HFFc6 (cell line): ENCODE results near the gene ZMYND19. TPM values are rescaled to one million over a fixed set of nuclear protein-coding genes. Genes with fewer than 3 reads are reported as not detected.
"Not testable (repeated sequence)": the region's sequence is repeated elsewhere in the genome, so short reads cannot be mapped to it uniquely, and the experiment has no call there.

Experiments
- DNase-seq: peaks from one replicate; pipeline ENCODE4 v3.0.0-alpha.2; 2018
- H3K27ac Mint-ChIP-seq: 2 replicates; pipeline ENCODE4 v1.8.0; 2020; ENCODE audit warnings: mild to moderate bottlenecking, mixed read lengths
- H3K27me3 Mint-ChIP-seq: 2 replicates; pipeline ENCODE4 v1.8.0; 2021; ENCODE audit warnings: mild to moderate bottlenecking, moderate library complexity, mixed read lengths; ENCODE audit not compliant: insufficient read depth
- H3K36me3 Mint-ChIP-seq: 2 replicates; pipeline ENCODE4 v1.8.0; 2021; ENCODE audit warnings: low read depth, mixed read lengths
- H3K4me1 Mint-ChIP-seq: 2 replicates; pipeline ENCODE4 v1.8.0; 2020; ENCODE audit warnings: low read depth, mixed read lengths
- H3K4me3 Mint-ChIP-seq: 2 replicates; pipeline ENCODE4 v1.8.0; 2020; ENCODE audit warnings: mild to moderate bottlenecking, moderate library complexity, mixed read lengths
- H3K9me3 Mint-ChIP-seq: 2 replicates; pipeline ENCODE4 v1.8.0; 2020; ENCODE audit warnings: mild to moderate bottlenecking, mixed read lengths
- total RNA-seq, 6 experiments: library from RNA; stranded (reverse); fragmentation: NEBNext Ultra II Directional; extraction: Animal tissue kit (Norgen Biotek cat#: 25700); gene quantifications; 2 replicates in 1 of 6; 3 replicates in 5 of 6; pipeline ENCODE4 v1.2.3, GENCODE V29; 2021
- TF ChIP-seq, protein P1 (sequence below): fragments of 200-600 bp; sonication (generic); IDR thresholded peaks from 2 replicates; pipeline ENCODE4 v1.5.0; 2021; ENCODE audit warnings: antibody characterized with exemption, mild to moderate bottlenecking

ZMYND19 gene
- total RNA-seq, 6 experiments from 2014 or later = 23.9 to 34.4 (median 25.4) TPM

DNA sequence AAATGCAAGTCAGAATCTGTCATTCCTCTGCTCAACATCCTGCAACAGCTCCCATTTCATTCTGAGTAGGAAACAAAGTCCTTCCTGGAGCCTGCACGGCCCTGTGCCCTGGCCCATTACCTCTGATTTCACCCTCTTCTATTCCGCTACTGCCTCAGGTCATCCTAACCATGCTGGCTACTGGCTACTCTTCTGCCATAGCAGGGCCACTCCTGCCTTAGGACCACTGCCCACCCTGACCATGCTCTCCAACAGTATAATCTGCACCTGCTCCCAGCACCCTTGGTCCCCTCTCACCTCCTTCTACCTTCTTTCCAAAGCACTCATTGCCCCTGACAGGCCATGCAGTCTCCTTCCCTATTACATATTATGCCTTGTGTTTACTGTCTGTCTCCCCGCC, 19.7 kb downstream of the ZMYND19 start:
- Mint-ChIP-seq H3K36me3 (peaks cover 29% of the 10 kb centered on the region), H3K4me3 (peak overlapping the region; percentile 32; the same call in 1 of the 2 replicates), H3K27ac (peak overlapping the region; percentile 43; the same call in 1 of the 2 replicates), H3K4me1 (peaks cover 3% of the 10 kb centered on the region), H3K9me3 (no peaks in the 10 kb centered on the region; the same call in 1 of the 2 replicates), H3K27me3 (no peaks in the 10 kb centered on the region; the same call in 1 of the 2 replicates)
- no peak for DNase-seq
- TF ChIP-seq, protein P1, sequence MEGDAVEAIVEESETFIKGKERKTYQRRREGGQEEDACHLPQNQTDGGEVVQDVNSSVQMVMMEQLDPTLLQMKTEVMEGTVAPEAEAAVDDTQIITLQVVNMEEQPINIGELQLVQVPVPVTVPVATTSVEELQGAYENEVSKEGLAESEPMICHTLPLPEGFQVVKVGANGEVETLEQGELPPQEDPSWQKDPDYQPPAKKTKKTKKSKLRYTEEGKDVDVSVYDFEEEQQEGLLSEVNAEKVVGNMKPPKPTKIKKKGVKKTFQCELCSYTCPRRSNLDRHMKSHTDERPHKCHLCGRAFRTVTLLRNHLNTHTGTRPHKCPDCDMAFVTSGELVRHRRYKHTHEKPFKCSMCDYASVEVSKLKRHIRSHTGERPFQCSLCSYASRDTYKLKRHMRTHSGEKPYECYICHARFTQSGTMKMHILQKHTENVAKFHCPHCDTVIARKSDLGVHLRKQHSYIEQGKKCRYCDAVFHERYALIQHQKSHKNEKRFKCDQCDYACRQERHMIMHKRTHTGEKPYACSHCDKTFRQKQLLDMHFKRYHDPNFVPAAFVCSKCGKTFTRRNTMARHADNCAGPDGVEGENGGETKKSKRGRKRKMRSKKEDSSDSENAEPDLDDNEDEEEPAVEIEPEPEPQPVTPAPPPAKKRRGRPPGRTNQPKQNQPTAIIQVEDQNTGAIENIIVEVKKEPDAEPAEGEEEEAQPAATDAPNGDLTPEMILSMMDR = no peak

DNA sequence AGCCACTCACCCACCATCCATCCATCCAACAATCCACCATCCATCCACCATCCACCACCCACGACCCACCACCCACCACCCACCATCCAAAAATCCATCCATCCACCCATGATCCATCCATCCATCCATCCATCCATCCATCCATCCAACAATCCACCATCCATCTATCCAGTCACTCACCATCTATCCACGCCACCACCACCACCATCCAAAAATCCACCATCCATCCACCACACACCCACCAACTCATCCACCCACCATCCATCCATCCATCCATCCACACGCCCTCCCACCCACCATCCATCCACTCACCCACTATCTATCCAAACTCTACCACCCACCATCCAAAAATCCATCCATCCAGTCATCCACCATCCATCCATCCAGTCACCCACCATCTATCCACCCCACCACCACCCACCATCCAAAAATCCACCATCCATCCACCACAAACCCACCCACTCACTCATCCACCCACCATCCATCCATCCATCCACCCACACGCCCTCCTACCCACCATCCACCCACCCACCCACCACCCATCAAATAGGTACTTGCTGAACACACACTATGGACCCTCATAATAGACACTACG, 20.6 kb downstream of the ZMYND19 start:
- Mint-ChIP-seq H3K4me3 (no peak overlapping the region), H3K9me3 (no peaks in the 10 kb centered on the region; the same call in 1 of the 2 replicates), H3K36me3 (peaks cover 21% of the 10 kb centered on the region), H3K27me3 (no peaks in the 10 kb centered on the region; the same call in 1 of the 2 replicates), H3K4me1 (no peaks in the 10 kb centered on the region), H3K27ac (no peak overlapping the region)
- no peak for DNase-seq
- TF ChIP-seq, protein P1 = no peak

DNA sequence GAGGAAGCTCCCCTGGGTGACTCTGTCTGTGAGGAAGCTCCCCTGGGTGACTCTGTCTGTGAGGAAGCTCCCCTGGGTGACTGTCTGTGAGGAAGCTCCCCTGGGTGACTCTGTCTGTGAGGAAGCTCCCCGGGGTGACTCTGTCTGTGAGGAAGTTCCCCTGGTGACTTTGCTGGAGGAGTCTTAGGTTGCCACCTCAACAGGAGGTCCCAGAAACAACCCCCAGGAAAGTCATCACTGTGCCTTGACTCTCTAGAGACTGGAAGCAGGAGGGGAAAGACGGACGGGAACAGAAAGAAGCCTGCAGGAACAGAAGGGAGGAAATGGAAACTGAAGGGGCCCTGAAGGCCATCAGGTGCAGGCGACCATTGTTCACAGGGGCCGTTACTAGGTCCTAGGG, 21.9 kb downstream of the ZMYND19 start:
- not testable (repeated sequence) for DNase-seq

DNA sequence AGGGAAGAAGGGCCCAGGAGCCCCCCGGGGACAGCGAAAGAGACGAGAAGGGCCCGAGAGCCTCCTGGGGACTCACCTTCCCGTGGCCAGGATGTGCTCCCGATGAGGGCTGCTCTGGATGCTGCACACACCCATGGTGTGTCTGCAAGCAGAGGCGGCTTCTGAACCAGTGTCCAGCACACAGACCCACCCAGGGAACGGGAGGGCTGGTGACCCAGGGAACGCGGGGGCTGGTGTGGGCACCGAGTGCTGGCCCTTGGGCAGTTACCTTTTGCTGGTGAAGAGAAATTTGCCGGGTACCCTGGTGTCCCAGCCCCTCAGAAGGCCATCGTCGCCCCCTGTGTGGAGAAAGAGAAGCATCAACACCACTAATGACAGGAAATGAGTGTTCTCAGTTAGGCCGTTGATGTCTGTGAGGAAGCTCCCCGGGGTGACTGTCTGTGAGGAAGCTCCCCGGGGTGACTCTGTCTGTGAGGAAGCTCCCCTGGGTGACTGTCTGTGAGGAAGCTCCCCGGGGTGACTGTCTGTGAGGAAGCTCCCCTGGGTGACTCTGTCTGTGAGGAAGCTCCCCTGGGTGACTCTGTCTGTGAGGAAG, 25.4 kb downstream of the ZMYND19 start:
- Mint-ChIP-seq H3K9me3 (no peaks in the 10 kb centered on the region), H3K36me3 (peaks cover 25% of the 10 kb centered on the region), H3K4me3 (no peak overlapping the region), H3K27ac (no peak overlapping the region), H3K4me1 (no peaks in the 10 kb centered on the region; the same call in 1 of the 2 replicates), H3K27me3 (no peaks in the 10 kb centered on the region)
- no peak for DNase-seq
- TF ChIP-seq, protein P1 = no peak

More for the DNA sequence above, 21.9 kb downstream of the ZMYND19 start:
- not testable (repeated sequence) for H3K27ac Mint-ChIP-seq, H3K9me3 Mint-ChIP-seq, H3K4me1 Mint-ChIP-seq, H3K27me3 Mint-ChIP-seq, H3K4me3 Mint-ChIP-seq
- H3K36me3 Mint-ChIP-seq = peaks cover 29% of the 10 kb centered on the region

DNA sequence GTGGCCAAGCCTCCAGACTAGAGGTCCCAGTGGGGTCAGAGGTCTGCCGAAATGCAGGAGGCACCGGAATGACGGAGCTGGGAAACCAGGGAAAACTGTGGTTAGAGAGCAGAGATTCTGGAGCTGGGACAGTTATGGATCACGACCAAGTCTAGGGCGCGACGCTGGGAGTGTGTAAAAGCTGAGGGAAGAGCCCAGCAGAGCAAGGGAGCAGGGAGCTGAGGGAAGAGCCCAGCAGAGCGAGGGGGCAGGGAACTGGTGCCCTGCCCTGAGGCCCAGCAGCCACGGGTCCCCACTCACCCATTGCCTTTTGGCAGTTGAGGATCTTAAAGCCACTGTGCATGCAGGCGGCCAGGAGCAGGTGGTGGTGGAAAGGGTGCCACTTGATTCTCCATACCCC, 26.2 kb downstream of the ZMYND19 start:
- no peaks in the 10 kb centered on the region for H3K27me3 Mint-ChIP-seq
- H3K4me1 Mint-ChIP-seq = peaks cover 6% of the 10 kb centered on the region; the same call in 1 of the 2 replicates
- no peak for DNase-seq
- H3K4me3 Mint-ChIP-seq = no peak overlapping the region
- TF ChIP-seq, protein P1 = no peak
- H3K36me3 Mint-ChIP-seq = peaks cover 31% of the 10 kb centered on the region
- H3K27ac Mint-ChIP-seq = no peak overlapping the region
- H3K9me3 Mint-ChIP-seq = no peaks in the 10 kb centered on the region

DNA sequence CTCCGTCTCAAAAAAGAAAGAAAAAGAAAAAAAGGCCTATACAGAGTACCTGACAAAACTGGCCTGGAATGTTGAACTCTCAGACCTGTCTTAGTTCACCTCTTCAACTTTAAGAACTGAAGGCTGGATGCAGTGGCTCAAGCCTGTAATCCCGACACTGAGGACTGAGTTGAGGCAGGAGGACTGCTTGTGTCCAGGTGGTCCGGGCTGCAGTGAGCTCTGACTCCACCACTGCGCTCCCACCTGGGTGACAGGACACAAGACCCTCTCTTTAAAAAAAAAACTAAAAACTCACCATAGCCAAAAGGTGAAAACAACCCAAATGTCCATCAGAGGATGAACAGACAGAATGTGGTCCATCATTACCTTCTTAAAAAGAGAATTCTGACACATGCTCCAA, 32.2 kb downstream of the ZMYND19 start:
- no peaks in the 10 kb centered on the region for H3K9me3 Mint-ChIP-seq
- no peaks in the 10 kb centered on the region for H3K27me3 Mint-ChIP-seq
- no peak overlapping the region for H3K27ac Mint-ChIP-seq
- TF ChIP-seq, protein P1 = no peak
- H3K4me1 Mint-ChIP-seq = peaks cover 17% of the 10 kb centered on the region
- no peak overlapping the region for H3K4me3 Mint-ChIP-seq
- H3K36me3 Mint-ChIP-seq = peaks cover 28% of the 10 kb centered on the region
- DNase-seq = no peak
